OCI-LY1 (cell line): ENCODE measurements around the gene SMCO1.
A peak's percentile ranks its signal among the peaks of the same experiment; 100 is the strongest.

Source experiments
- H2AFZ ChIP-seq: fragments of 200-600 bp; sonication (generic), shearing (Covaris generic); 2 replicates; pipeline ENCODE4 v1.6.0; 2014; ENCODE audit warnings: antibody characterized with exemption, mild to moderate bottlenecking, low read length
- H3F3A ChIP-seq: fragments of 200-600 bp; sonication (generic), shearing (Covaris generic); 2 replicates; pipeline ENCODE4 v1.6.0; 2014; ENCODE audit warnings: mild to moderate bottlenecking, antibody characterized with exemption, low read length, moderate library complexity; ENCODE audit not compliant: insufficient read depth
- H3K27ac ChIP-seq: fragments of 200-600 bp; sonication (generic); 2 replicates; pipeline ENCODE4 v1.5.1; 2014; ENCODE audit warnings: low read length, mixed run types, mild to moderate bottlenecking, low read depth; ENCODE audit not compliant: poor library complexity, severe bottlenecking
- H3K27me3 ChIP-seq: fragments of 200-600 bp; sonication (generic); 2 replicates; pipeline ENCODE4 v1.6.0; 2014; ENCODE audit warnings: antibody characterized with exemption, mild to moderate bottlenecking, low read length, moderate library complexity; ENCODE audit not compliant: insufficient read depth
- H3K36me3 ChIP-seq: fragments of 200-600 bp; sonication (generic); 2 replicates; pipeline ENCODE4 v1.6.1; 2014; ENCODE audit warnings: mild to moderate bottlenecking, antibody characterized with exemption, low read length, moderate library complexity, mixed read lengths; ENCODE audit not compliant: insufficient read depth
- H3K4me1 ChIP-seq: fragments of 200-600 bp; sonication (generic); 2 replicates; pipeline ENCODE4 v1.5.1; 2014; ENCODE audit warnings: mild to moderate bottlenecking, low read length, moderate library complexity; ENCODE audit not compliant: insufficient read depth, severe bottlenecking
- H3K4me2 ChIP-seq: fragments of 200-600 bp; sonication (generic), shearing (Covaris generic); 2 replicates; pipeline ENCODE4 v1.6.1; 2014; ENCODE audit warnings: low read length
- H3K4me3 ChIP-seq: fragments of 200-600 bp; sonication (generic); 2 replicates; pipeline ENCODE4 v1.5.1; 2014; ENCODE audit warnings: low read length, low read depth, mild to moderate bottlenecking, mixed read lengths; ENCODE audit not compliant: poor library complexity, severe bottlenecking
- H3K79me2 ChIP-seq: fragments of 200-600 bp; shearing (Covaris generic); 2 replicates; pipeline ENCODE4 v1.6.1; 2016; ENCODE audit warnings: mixed run types, low read length, mixed read lengths; ENCODE audit not compliant: insufficient read depth
- H3K9ac ChIP-seq: fragments of 200-600 bp; sonication (generic), shearing (Covaris generic); 2 replicates; pipeline ENCODE4 v1.6.1; 2014; ENCODE audit warnings: mild to moderate bottlenecking, low read length, mixed read lengths
- H3K9me2 ChIP-seq: fragments of 200-600 bp; sonication (generic), shearing (Covaris generic); 2 replicates; pipeline ENCODE4 v1.6.1; 2014; ENCODE audit warnings: low read depth, mild to moderate bottlenecking, low read length, mixed read lengths
- H3K9me3 ChIP-seq: fragments of 200-600 bp; shearing (Covaris generic); 2 replicates; pipeline ENCODE4 v1.6.1; 2014; ENCODE audit warnings: low read length, mixed read lengths
- H4K20me1 ChIP-seq: fragments of 200-600 bp; sonication (generic), shearing (Covaris generic); 2 replicates; pipeline ENCODE4 v1.6.0; 2016; ENCODE audit warnings: mild to moderate bottlenecking, low read length; ENCODE audit not compliant: insufficient read depth
- EZH2 ChIP-seq: fragments of 200-600 bp; sonication (generic), shearing (Covaris generic); IDR thresholded peaks from 2 replicates; pipeline ENCODE4 v1.8.0; 2017; ENCODE audit warnings: borderline replicate concordance, mixed run types, mild to moderate bottlenecking, antibody characterized with exemption, low read length, moderate library complexity, mixed read lengths
- TF ChIP-seq, protein P1 (sequence below): fragments of 200-600 bp; sonication (generic), shearing (Covaris generic); IDR thresholded peaks from 2 replicates; pipeline ENCODE4 v1.5.1; 2017; ENCODE audit warnings: mild to moderate bottlenecking, antibody characterized with exemption, low read length, moderate library complexity, mixed read lengths

Gene SMCO1

DNA sequence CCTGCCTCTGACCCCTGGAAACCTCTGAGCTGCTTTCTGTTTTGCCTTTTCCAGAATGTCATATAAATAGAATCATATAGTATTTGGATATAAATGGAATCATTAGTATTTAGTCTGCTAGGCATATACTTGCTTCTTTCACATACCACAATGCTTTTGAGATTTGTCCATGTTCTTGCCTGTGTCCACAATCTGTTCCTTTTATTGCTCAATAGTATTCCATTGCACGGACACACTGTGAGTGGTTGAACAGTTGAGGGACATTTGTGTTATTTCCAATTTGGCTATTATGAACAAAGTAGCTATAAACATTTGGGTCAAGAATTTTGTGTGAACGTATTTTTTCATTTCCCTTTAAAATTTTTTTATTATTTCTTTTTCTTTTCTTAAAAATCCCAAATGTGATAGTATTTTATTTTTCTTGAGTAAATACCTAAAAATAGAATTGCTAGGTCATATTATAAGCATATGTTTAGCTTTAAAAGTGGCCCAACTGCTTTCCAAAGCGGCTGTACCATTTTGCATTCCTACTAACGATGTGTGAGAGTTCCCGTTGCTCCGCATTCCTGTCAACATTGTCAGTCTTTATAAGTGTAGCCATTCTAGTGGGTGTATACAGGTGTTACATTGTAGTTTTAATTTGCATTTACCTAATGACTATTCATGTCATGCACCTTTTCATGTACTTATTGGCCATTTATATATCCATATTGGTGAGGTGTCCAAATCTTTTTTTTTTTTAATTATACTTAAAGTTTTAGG lies 26.7 kb upstream of the SMCO1 start:
- Histone ChIP-seq H3K9me3 (0 out of 2 replicates have a peak, but pooled peaks cover 3% of the 10 kb centered on the region), H3K4me1 (no peaks in the 10 kb centered on the region), H3K79me2 (no peaks in the 10 kb centered on the region), H4K20me1 (no peaks in the 10 kb centered on the region), H3K4me3 (no peak overlapping the region), H3F3A (no peaks in the 10 kb centered on the region), H3K4me2 (no peak overlapping the region), H2AFZ (no peak overlapping the region), H3K9ac (no peak overlapping the region), H3K36me3 (no peaks in the 10 kb centered on the region), H3K9me2 (no peaks in the 10 kb centered on the region), H3K27ac (no peak overlapping the region), H3K27me3 (peaks cover 7% of the 10 kb centered on the region)
- no peak for TF ChIP-seq EZH2

DNA sequence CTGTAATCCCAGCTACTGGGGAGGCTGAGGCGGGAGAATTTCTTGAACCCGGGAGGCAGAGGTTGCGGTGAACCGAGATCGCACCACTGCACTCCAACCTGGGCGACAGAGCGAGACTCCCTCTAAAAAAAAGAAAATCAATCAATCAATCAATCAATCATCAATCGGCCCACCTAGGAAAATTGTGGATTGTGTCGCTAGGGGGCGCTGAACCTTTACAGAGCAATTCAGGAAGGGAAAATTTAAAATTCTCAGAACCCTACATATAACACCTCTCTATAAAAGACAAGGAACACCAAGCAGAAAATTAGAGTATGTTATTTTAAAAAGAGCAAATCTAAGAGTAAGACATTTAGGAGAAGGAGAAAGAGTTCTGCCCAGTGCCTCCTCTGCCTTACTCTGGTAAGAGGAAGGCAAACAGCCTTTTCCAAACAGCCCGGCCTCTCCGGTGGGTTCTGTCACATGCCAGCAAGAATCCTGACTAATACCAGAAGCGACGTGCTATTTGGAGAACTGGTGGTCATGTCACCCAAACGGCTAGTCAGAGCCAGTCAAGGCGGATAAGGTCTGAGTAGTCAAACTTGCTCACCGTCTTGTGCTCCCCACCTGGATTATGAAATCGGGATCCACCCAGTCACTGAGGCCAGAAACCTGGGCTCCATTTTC lies 22.3 kb upstream of the SMCO1 start:
- no peak overlapping the region for H3K4me3 ChIP-seq
- H2AFZ ChIP-seq: no peak overlapping the region
- H3K36me3 ChIP-seq: no peaks in the 10 kb centered on the region
- H3K9ac ChIP-seq: no peak overlapping the region
- H3K9me2 ChIP-seq: no peaks in the 10 kb centered on the region
- H3K4me2 ChIP-seq: no peak overlapping the region
- H3F3A ChIP-seq: no peaks in the 10 kb centered on the region
- no peaks in the 10 kb centered on the region; the same call in 1 of the 2 replicates for H3K27me3 ChIP-seq
- no peaks in the 10 kb centered on the region for H4K20me1 ChIP-seq
- no peak overlapping the region for H3K27ac ChIP-seq
- H3K4me1 ChIP-seq: no peaks in the 10 kb centered on the region
- no peaks in the 10 kb centered on the region for H3K9me3 ChIP-seq
- no peak for TF ChIP-seq EZH2
- TF ChIP-seq, protein P1, sequence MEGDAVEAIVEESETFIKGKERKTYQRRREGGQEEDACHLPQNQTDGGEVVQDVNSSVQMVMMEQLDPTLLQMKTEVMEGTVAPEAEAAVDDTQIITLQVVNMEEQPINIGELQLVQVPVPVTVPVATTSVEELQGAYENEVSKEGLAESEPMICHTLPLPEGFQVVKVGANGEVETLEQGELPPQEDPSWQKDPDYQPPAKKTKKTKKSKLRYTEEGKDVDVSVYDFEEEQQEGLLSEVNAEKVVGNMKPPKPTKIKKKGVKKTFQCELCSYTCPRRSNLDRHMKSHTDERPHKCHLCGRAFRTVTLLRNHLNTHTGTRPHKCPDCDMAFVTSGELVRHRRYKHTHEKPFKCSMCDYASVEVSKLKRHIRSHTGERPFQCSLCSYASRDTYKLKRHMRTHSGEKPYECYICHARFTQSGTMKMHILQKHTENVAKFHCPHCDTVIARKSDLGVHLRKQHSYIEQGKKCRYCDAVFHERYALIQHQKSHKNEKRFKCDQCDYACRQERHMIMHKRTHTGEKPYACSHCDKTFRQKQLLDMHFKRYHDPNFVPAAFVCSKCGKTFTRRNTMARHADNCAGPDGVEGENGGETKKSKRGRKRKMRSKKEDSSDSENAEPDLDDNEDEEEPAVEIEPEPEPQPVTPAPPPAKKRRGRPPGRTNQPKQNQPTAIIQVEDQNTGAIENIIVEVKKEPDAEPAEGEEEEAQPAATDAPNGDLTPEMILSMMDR: peak; percentile 86
- H3K79me2 ChIP-seq: no peaks in the 10 kb centered on the region

DNA sequence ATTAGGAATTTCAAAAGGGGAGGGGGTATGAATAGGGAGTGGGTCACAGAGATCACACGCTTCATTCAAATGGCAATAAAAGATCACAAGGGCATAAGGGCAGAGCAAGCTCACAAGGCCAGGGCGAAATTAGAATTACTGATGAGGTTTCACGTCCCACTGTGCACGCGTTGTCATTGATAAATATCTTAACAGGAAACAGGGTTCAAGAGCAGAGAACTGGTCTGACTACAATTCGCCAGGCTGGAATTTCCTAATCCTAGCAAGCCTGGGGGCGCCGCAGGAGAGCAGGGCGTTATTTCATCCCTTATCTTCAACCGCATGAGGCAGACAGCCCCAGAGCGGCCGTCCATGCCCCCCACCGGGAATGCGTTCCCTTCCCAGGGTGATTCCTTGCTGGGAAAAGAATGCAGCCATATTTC lies 18.1 kb upstream of the SMCO1 start:
- H2AFZ ChIP-seq: no peak overlapping the region

More for the DNA sequence above, 18.1 kb upstream of the SMCO1 start:
- no peaks in the 10 kb centered on the region; the same call in 1 of the 2 replicates for H3K36me3 ChIP-seq
- no peaks in the 10 kb centered on the region for H3F3A ChIP-seq
- no peak overlapping the region for H3K4me3 ChIP-seq
- H3K27ac ChIP-seq: no peak overlapping the region
- no peak overlapping the region for H3K4me2 ChIP-seq
- peaks cover 5% of the 10 kb centered on the region for H3K27me3 ChIP-seq
- no peak overlapping the region for H3K9ac ChIP-seq
- peaks cover 9% of the 10 kb centered on the region for H3K4me1 ChIP-seq
- H3K9me2 ChIP-seq: no peaks in the 10 kb centered on the region
- no peak for TF ChIP-seq EZH2
- TF ChIP-seq, protein P1: no peak
- no peaks in the 10 kb centered on the region for H3K79me2 ChIP-seq
- peaks cover 4% of the 10 kb centered on the region; the same call in 1 of the 2 replicates for H3K9me3 ChIP-seq
- H4K20me1 ChIP-seq: no peaks in the 10 kb centered on the region
